ENCODE results near the gene CDH23.

Gene CDH23

GRCh38 chr10:71677261-71677660 is 280.5 kb downstream of the CDH23 start:
- H3K36me3 ChIP-seq (ENCODE audit: control insufficient read depth, insufficient read depth, low read length): no peaks in the 10 kb centered on the region
- H3K4me3 ChIP-seq (ENCODE audit: insufficient read depth, low read depth, low read length): no peak overlapping the region
- WGBS, 2 experiments: 94 to 97% methylated on average over 17 of the region's 17 CpGs
- H3K27ac ChIP-seq (ENCODE audit: insufficient read depth, low read depth, low read length, poor library complexity, severe bottlenecking): no peak overlapping the region
- H3K27me3 ChIP-seq (ENCODE audit: control insufficient read depth, insufficient read depth, low read length, poor library complexity, severe bottlenecking): no peaks in the 10 kb centered on the region
- no peaks in the 10 kb centered on the region for H3K4me1 ChIP-seq (ENCODE audit: control insufficient read depth, insufficient read depth, low read length)
- no peaks in the 10 kb centered on the region for H3K9me3 ChIP-seq (ENCODE audit: control insufficient read depth, low read length)

GRCh38 chr10:71678057-71678805 is 281.5 kb downstream of the CDH23 start:
- no peaks in the 10 kb centered on the region for H3K36me3 ChIP-seq (ENCODE audit: control insufficient read depth, insufficient read depth, low read length)
- H3K9me3 ChIP-seq (ENCODE audit: control insufficient read depth, low read length): no peaks in the 10 kb centered on the region
- H3K4me3 ChIP-seq (ENCODE audit: insufficient read depth, low read depth, low read length): no peak overlapping the region
- no peaks in the 10 kb centered on the region for H3K27me3 ChIP-seq (ENCODE audit: control insufficient read depth, insufficient read depth, low read length, poor library complexity, severe bottlenecking)
- no peaks in the 10 kb centered on the region for H3K4me1 ChIP-seq (ENCODE audit: control insufficient read depth, insufficient read depth, low read length)
- no peak overlapping the region for H3K27ac ChIP-seq (ENCODE audit: insufficient read depth, low read depth, low read length, poor library complexity, severe bottlenecking)
- 92 to 93% methylated on average over 10 of the region's 10 CpGs for WGBS, 2 experiments

- Histone ChIP-seq H3K9me3 (ENCODE audit: control insufficient read depth, low read length) (no peaks in the 10 kb centered on the region), H3K36me3 (ENCODE audit: control insufficient read depth, insufficient read depth, low read length) (no peaks in the 10 kb centered on the region), H3K27ac (ENCODE audit: insufficient read depth, low read depth, low read length, poor library complexity, severe bottlenecking) (no peak overlapping the region), H3K27me3 (ENCODE audit: control insufficient read depth, insufficient read depth, low read length, poor library complexity, severe bottlenecking) (no peaks in the 10 kb centered on the region), H3K4me3 (ENCODE audit: insufficient read depth, low read depth, low read length) (no peak overlapping the region), H3K4me1 (ENCODE audit: control insufficient read depth, insufficient read depth, low read length) (no peaks in the 10 kb centered on the region)
- WGBS, 2 experiments: 92 to 93% methylated on average over 9 of the region's 9 CpGs
Observed at GRCh38 chr10:71679425-71679824, 282.7 kb downstream of the CDH23 start.

- H3K36me3 ChIP-seq (ENCODE audit: control insufficient read depth, insufficient read depth, low read length): no peaks in the 10 kb centered on the region
- H3K4me1 ChIP-seq (ENCODE audit: control insufficient read depth, insufficient read depth, low read length): peaks cover 8% of the 10 kb centered on the region
- no peaks in the 10 kb centered on the region for H3K9me3 ChIP-seq (ENCODE audit: control insufficient read depth, low read length)
- WGBS, 2 experiments: 91 to 95% methylated on average over 5 of the region's 5 CpGs
- H3K27me3 ChIP-seq (ENCODE audit: control insufficient read depth, insufficient read depth, low read length, poor library complexity, severe bottlenecking): no peaks in the 10 kb centered on the region
- no peak overlapping the region for H3K4me3 ChIP-seq (ENCODE audit: insufficient read depth, low read depth, low read length)
- H3K27ac ChIP-seq (ENCODE audit: insufficient read depth, low read depth, low read length, poor library complexity, severe bottlenecking): no peak overlapping the region
Observed at GRCh38 chr10:71681977-71682376, 285.3 kb downstream of the CDH23 start.

- Histone ChIP-seq H3K9me3 (ENCODE audit: control insufficient read depth, low read length) (no peaks in the 10 kb centered on the region), H3K4me1 (ENCODE audit: control insufficient read depth, insufficient read depth, low read length) (peaks cover 8% of the 10 kb centered on the region), H3K27me3 (ENCODE audit: control insufficient read depth, insufficient read depth, low read length, poor library complexity, severe bottlenecking) (no peaks in the 10 kb centered on the region), H3K27ac (ENCODE audit: insufficient read depth, low read depth, low read length, poor library complexity, severe bottlenecking) (no peak overlapping the region), H3K4me3 (ENCODE audit: insufficient read depth, low read depth, low read length) (no peak overlapping the region), H3K36me3 (ENCODE audit: control insufficient read depth, insufficient read depth, low read length) (no peaks in the 10 kb centered on the region)
- WGBS, 2 experiments: 89 to 90% methylated on average over 7 of the region's 7 CpGs
Observed at GRCh38 chr10:71683301-71683700, 286.6 kb downstream of the CDH23 start.

- H3K27ac ChIP-seq (ENCODE audit: insufficient read depth, low read depth, low read length, poor library complexity, severe bottlenecking): no peak overlapping the region
- H3K4me3 ChIP-seq (ENCODE audit: insufficient read depth, low read depth, low read length): no peak overlapping the region
- no peaks in the 10 kb centered on the region for H3K27me3 ChIP-seq (ENCODE audit: control insufficient read depth, insufficient read depth, low read length, poor library complexity, severe bottlenecking)
- WGBS, 2 experiments: 93 to 95% methylated on average over 7 of the region's 7 CpGs
- H3K9me3 ChIP-seq (ENCODE audit: control insufficient read depth, low read length): no peaks in the 10 kb centered on the region
- H3K4me1 ChIP-seq (ENCODE audit: control insufficient read depth, insufficient read depth, low read length): peaks cover 8% of the 10 kb centered on the region
- H3K36me3 ChIP-seq (ENCODE audit: control insufficient read depth, insufficient read depth, low read length): no peaks in the 10 kb centered on the region
Observed at GRCh38 chr10:71684356-71685173, 287.8 kb downstream of the CDH23 start.

GRCh38 chr10:71685554-71686232 is 289.0 kb downstream of the CDH23 start:
- no peaks in the 10 kb centered on the region for H3K27me3 ChIP-seq (ENCODE audit: control insufficient read depth, insufficient read depth, low read length, poor library complexity, severe bottlenecking)
- H3K36me3 ChIP-seq (ENCODE audit: control insufficient read depth, insufficient read depth, low read length): no peaks in the 10 kb centered on the region
- no peak overlapping the region for H3K4me3 ChIP-seq (ENCODE audit: insufficient read depth, low read depth, low read length)
- 75 to 76% methylated on average over 13 of the region's 13 CpGs for WGBS, 2 experiments
- no peaks in the 10 kb centered on the region for H3K9me3 ChIP-seq (ENCODE audit: control insufficient read depth, low read length)
- no peak overlapping the region for H3K27ac ChIP-seq (ENCODE audit: insufficient read depth, low read depth, low read length, poor library complexity, severe bottlenecking)
- H3K4me1 ChIP-seq (ENCODE audit: control insufficient read depth, insufficient read depth, low read length): peaks cover 8% of the 10 kb centered on the region

GRCh38 chr10:71687077-71687476 is 290.4 kb downstream of the CDH23 start:
- H3K36me3 ChIP-seq (ENCODE audit: control insufficient read depth, insufficient read depth, low read length): no peaks in the 10 kb centered on the region
- no peaks in the 10 kb centered on the region for H3K9me3 ChIP-seq (ENCODE audit: control insufficient read depth, low read length)
- no peak overlapping the region for H3K4me3 ChIP-seq (ENCODE audit: insufficient read depth, low read depth, low read length)
- H3K27me3 ChIP-seq (ENCODE audit: control insufficient read depth, insufficient read depth, low read length, poor library complexity, severe bottlenecking): no peaks in the 10 kb centered on the region
- WGBS, 2 experiments: 86 to 88% methylated on average over 5 of the region's 5 CpGs
- peaks cover 8% of the 10 kb centered on the region for H3K4me1 ChIP-seq (ENCODE audit: control insufficient read depth, insufficient read depth, low read length)
- H3K27ac ChIP-seq (ENCODE audit: insufficient read depth, low read depth, low read length, poor library complexity, severe bottlenecking): no peak overlapping the region

GRCh38 chr10:71687480-71687879 is 290.8 kb downstream of the CDH23 start:
- H3K27ac ChIP-seq (ENCODE audit: insufficient read depth, low read depth, low read length, poor library complexity, severe bottlenecking): no peak overlapping the region
- H3K4me1 ChIP-seq (ENCODE audit: control insufficient read depth, insufficient read depth, low read length): peaks cover 8% of the 10 kb centered on the region
- no peak overlapping the region for H3K4me3 ChIP-seq (ENCODE audit: insufficient read depth, low read depth, low read length)
- no peaks in the 10 kb centered on the region for H3K9me3 ChIP-seq (ENCODE audit: control insufficient read depth, low read length)
- H3K36me3 ChIP-seq (ENCODE audit: control insufficient read depth, insufficient read depth, low read length): no peaks in the 10 kb centered on the region
- no peaks in the 10 kb centered on the region for H3K27me3 ChIP-seq (ENCODE audit: control insufficient read depth, insufficient read depth, low read length, poor library complexity, severe bottlenecking)
- WGBS, 2 experiments: 87 to 88% methylated on average over 9 of the region's 9 CpGs

- 91 to 95% methylated on average over 3 of the region's 3 CpGs for WGBS, 2 experiments
- Histone ChIP-seq H3K4me1 (ENCODE audit: control insufficient read depth, insufficient read depth, low read length) (peaks cover 8% of the 10 kb centered on the region), H3K36me3 (ENCODE audit: control insufficient read depth, insufficient read depth, low read length) (no peaks in the 10 kb centered on the region), H3K27ac (ENCODE audit: insufficient read depth, low read depth, low read length, poor library complexity, severe bottlenecking) (no peak overlapping the region), H3K9me3 (ENCODE audit: control insufficient read depth, low read length) (no peaks in the 10 kb centered on the region), H3K4me3 (ENCODE audit: insufficient read depth, low read depth, low read length) (no peak overlapping the region), H3K27me3 (ENCODE audit: control insufficient read depth, insufficient read depth, low read length, poor library complexity, severe bottlenecking) (no peaks in the 10 kb centered on the region)
Observed at GRCh38 chr10:71688256-71688655, 291.5 kb downstream of the CDH23 start.

Measured in ectodermal cell (in vitro differentiated cells).